HL-60 (cell line): ENCODE data around the gene AIFM2.

Source experiments
- GABPA ChIP-seq: IDR thresholded peaks from 2 replicates; pipeline ENCODE4 v1.6.1; 2012; ENCODE audit warnings: low read depth
- POLR2AphosphoS5 ChIP-seq: IDR thresholded peaks from 2 replicates; pipeline ENCODE4 v1.6.1; 2012; ENCODE audit warnings: low read depth
- SPI1 ChIP-seq: IDR thresholded peaks from 2 replicates; pipeline ENCODE4 v1.6.1; 2012; ENCODE audit warnings: low read depth, mild to moderate bottlenecking, borderline replicate concordance
- TF ChIP-seq, protein P1 (sequence below): IDR thresholded peaks from one replicate; pipeline ENCODE4 v1.5.1; 2011; ENCODE audit warnings: low read length, control low read depth, inconsistent platforms; ENCODE audit not compliant: insufficient read depth
- TF ChIP-seq, protein P2 (sequence below): IDR thresholded peaks from 2 replicates; pipeline ENCODE4 v1.6.1; 2012; ENCODE audit warnings: low read depth; ENCODE audit not compliant: insufficient replicate concordance

DNA sequence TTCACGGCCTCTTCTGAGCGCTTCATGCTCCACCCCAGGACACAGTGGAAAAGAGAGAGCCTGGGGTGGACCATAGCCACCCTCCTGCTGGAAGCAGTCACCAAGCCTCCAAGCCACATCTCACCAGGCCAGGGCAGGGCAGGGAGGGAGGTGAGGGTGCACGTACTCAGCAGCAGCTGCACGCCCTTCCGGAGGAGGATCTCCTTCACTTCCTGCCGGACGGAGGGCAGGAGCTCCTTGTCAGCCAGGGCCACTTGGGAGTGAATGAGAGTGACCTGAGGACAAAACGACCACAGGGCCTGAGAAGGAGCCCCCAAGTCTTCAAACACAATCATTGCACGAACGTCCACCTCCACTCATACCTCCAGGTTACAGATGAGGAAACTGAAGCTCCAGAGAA lies 15.0 kb downstream of the AIFM2 start:
- TF ChIP-seq, protein P1, sequence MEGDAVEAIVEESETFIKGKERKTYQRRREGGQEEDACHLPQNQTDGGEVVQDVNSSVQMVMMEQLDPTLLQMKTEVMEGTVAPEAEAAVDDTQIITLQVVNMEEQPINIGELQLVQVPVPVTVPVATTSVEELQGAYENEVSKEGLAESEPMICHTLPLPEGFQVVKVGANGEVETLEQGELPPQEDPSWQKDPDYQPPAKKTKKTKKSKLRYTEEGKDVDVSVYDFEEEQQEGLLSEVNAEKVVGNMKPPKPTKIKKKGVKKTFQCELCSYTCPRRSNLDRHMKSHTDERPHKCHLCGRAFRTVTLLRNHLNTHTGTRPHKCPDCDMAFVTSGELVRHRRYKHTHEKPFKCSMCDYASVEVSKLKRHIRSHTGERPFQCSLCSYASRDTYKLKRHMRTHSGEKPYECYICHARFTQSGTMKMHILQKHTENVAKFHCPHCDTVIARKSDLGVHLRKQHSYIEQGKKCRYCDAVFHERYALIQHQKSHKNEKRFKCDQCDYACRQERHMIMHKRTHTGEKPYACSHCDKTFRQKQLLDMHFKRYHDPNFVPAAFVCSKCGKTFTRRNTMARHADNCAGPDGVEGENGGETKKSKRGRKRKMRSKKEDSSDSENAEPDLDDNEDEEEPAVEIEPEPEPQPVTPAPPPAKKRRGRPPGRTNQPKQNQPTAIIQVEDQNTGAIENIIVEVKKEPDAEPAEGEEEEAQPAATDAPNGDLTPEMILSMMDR: no peak
- TF ChIP-seq GABPA (no peak), POLR2AphosphoS5 (no peak), SPI1 (no peak)
- TF ChIP-seq, protein P2, sequence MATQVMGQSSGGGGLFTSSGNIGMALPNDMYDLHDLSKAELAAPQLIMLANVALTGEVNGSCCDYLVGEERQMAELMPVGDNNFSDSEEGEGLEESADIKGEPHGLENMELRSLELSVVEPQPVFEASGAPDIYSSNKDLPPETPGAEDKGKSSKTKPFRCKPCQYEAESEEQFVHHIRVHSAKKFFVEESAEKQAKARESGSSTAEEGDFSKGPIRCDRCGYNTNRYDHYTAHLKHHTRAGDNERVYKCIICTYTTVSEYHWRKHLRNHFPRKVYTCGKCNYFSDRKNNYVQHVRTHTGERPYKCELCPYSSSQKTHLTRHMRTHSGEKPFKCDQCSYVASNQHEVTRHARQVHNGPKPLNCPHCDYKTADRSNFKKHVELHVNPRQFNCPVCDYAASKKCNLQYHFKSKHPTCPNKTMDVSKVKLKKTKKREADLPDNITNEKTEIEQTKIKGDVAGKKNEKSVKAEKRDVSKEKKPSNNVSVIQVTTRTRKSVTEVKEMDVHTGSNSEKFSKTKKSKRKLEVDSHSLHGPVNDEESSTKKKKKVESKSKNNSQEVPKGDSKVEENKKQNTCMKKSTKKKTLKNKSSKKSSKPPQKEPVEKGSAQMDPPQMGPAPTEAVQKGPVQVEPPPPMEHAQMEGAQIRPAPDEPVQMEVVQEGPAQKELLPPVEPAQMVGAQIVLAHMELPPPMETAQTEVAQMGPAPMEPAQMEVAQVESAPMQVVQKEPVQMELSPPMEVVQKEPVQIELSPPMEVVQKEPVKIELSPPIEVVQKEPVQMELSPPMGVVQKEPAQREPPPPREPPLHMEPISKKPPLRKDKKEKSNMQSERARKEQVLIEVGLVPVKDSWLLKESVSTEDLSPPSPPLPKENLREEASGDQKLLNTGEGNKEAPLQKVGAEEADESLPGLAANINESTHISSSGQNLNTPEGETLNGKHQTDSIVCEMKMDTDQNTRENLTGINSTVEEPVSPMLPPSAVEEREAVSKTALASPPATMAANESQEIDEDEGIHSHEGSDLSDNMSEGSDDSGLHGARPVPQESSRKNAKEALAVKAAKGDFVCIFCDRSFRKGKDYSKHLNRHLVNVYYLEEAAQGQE: no peak
